HFFc6 (cell line): ENCODE measurements around the gene PAPSS2. TPM values are rescaled to one million over a fixed set of nuclear protein-coding genes. Genes with fewer than 3 reads are reported as not detected.
"Not testable (repeated sequence)": the region's sequence is repeated elsewhere in the genome, so short reads cannot be mapped to it uniquely, and the experiment has no call there.

Source experiments
- DNase-seq: peaks from one replicate; pipeline ENCODE4 v3.0.0-alpha.2; 2018
- H3K27ac Mint-ChIP-seq: 2 replicates; pipeline ENCODE4 v1.8.0; 2020; ENCODE audit warnings: mild to moderate bottlenecking, mixed read lengths
- H3K27me3 Mint-ChIP-seq: 2 replicates; pipeline ENCODE4 v1.8.0; 2021; ENCODE audit warnings: mild to moderate bottlenecking, moderate library complexity, mixed read lengths; ENCODE audit not compliant: insufficient read depth
- H3K36me3 Mint-ChIP-seq: 2 replicates; pipeline ENCODE4 v1.8.0; 2021; ENCODE audit warnings: low read depth, mixed read lengths
- H3K4me1 Mint-ChIP-seq: 2 replicates; pipeline ENCODE4 v1.8.0; 2020; ENCODE audit warnings: low read depth, mixed read lengths
- H3K4me3 Mint-ChIP-seq: 2 replicates; pipeline ENCODE4 v1.8.0; 2020; ENCODE audit warnings: mild to moderate bottlenecking, moderate library complexity, mixed read lengths
- H3K9me3 Mint-ChIP-seq: 2 replicates; pipeline ENCODE4 v1.8.0; 2020; ENCODE audit warnings: mild to moderate bottlenecking, mixed read lengths
- total RNA-seq, 6 experiments: library from RNA; stranded (reverse); fragmentation: NEBNext Ultra II Directional; extraction: Animal tissue kit (Norgen Biotek cat#: 25700); gene quantifications; 2 replicates in 1 of 6; 3 replicates in 5 of 6; pipeline ENCODE4 v1.2.3, GENCODE V29; 2021
- TF ChIP-seq, protein P1 (sequence below): fragments of 200-600 bp; sonication (generic); IDR thresholded peaks from 2 replicates; pipeline ENCODE4 v1.5.0; 2021; ENCODE audit warnings: antibody characterized with exemption, mild to moderate bottlenecking

PAPSS2 gene
- total RNA-seq, 6 experiments from 2014 or later: 388 to 630 (median 429) TPM

GRCh38 chr10:87746911-87747310 is 87.2 kb downstream of the PAPSS2 start:
- peaks cover 4% of the 10 kb centered on the region for H3K27me3 Mint-ChIP-seq
- H3K4me3 Mint-ChIP-seq: no peak overlapping the region
- DNase-seq: no peak
- H3K4me1 Mint-ChIP-seq: peaks cover 35% of the 10 kb centered on the region
- peaks cover 49% of the 10 kb centered on the region for H3K36me3 Mint-ChIP-seq
- peaks cover 3% of the 10 kb centered on the region; the same call in 1 of the 2 replicates for H3K9me3 Mint-ChIP-seq
- TF ChIP-seq, protein P1, sequence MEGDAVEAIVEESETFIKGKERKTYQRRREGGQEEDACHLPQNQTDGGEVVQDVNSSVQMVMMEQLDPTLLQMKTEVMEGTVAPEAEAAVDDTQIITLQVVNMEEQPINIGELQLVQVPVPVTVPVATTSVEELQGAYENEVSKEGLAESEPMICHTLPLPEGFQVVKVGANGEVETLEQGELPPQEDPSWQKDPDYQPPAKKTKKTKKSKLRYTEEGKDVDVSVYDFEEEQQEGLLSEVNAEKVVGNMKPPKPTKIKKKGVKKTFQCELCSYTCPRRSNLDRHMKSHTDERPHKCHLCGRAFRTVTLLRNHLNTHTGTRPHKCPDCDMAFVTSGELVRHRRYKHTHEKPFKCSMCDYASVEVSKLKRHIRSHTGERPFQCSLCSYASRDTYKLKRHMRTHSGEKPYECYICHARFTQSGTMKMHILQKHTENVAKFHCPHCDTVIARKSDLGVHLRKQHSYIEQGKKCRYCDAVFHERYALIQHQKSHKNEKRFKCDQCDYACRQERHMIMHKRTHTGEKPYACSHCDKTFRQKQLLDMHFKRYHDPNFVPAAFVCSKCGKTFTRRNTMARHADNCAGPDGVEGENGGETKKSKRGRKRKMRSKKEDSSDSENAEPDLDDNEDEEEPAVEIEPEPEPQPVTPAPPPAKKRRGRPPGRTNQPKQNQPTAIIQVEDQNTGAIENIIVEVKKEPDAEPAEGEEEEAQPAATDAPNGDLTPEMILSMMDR: no peak
- H3K27ac Mint-ChIP-seq: no peak overlapping the region

DNA sequence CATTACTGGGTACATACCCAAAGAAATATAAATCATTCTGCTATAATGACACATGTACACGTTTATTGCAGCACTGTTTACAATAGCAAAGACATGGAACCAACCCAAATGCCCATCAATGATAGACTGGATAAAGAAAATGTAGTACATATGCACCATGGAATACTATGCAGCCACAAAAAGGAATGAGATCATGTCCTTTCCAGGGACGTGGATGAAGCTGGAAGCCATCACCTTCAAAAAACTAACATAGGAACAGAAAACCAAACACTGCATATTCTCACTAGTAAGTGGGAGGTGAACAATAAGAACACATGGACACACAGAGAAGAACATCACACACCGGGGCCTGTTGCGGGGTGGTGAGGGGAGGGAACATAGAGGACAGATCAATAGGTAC is 88.6 kb downstream of the PAPSS2 start:
- Mint-ChIP-seq H3K36me3 (peaks cover 53% of the 10 kb centered on the region), H3K4me3 (peak overlapping the region; percentile 32; the same call in 1 of the 2 replicates), H3K4me1 (peaks cover 48% of the 10 kb centered on the region), H3K27ac (peak overlapping the region; percentile 57)
- H3K9me3 Mint-ChIP-seq, DNase-seq, H3K27me3 Mint-ChIP-seq: not testable (repeated sequence)

DNA sequence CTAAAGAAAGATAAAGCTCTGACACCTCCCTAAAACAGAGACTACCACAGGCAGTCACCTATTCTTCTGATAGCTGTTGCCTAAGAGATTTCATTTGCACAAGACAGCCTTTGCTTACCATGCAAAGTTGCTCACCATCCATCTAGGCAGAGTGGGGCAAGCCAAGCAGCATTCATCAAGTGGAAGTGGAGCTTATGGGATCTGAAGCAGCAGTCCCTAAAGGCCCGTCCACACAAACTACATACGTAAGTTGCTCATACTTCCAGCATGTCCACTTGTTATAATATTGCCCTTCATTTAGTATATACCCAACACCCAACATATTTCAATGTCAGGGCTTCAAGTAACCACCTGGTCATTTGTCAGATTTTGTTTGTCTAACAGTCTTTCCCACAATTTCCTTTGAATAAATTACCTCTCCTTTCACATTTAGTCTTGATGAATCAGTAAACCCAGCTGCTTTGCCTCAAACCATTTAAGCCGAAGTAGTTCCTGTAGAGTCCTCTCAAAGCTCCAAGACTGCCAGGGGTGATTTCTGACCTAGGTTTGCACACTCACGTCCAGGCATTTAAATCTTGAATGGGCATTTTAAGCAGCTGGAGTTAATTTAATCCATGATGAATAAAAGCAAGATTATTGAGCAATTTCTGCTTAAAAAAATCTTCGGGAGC is 90.5 kb downstream of the PAPSS2 start:
- peaks cover 52% of the 10 kb centered on the region for H3K36me3 Mint-ChIP-seq
- no peaks in the 10 kb centered on the region; the same call in none of the 2 replicates for H3K27me3 Mint-ChIP-seq
- H3K27ac Mint-ChIP-seq: peak overlapping the region; percentile 77
- H3K4me3 Mint-ChIP-seq: peak overlapping the region; percentile 2; the same call in 1 of the 2 replicates
- peaks cover 58% of the 10 kb centered on the region for H3K4me1 Mint-ChIP-seq
- TF ChIP-seq, protein P1: no peak
- peaks cover 3% of the 10 kb centered on the region; the same call in 1 of the 2 replicates for H3K9me3 Mint-ChIP-seq
- DNase-seq: peak; percentile 79

DNA sequence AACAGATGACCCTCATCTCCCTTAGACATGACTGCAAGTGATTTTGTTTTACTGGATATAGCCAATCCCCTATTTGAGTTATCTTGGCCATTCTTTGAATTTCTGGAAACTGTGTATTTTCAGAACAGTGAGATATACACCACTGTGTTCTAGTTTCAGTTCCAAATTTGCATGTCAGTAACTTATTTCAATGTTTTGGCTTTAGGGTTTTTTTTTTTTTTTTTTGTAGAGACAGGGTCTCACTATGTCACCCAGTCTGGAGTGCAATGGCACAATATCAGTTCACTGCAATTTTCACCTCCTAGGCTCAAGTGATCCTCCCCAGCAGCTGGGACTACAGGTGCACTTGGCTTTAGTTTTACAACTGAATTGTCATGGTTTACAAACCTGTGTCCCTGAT is 91.1 kb downstream of the PAPSS2 start:
- Mint-ChIP-seq H3K27ac (peak overlapping the region; percentile 77), H3K36me3 (peaks cover 49% of the 10 kb centered on the region), H3K4me1 (peaks cover 58% of the 10 kb centered on the region), H3K4me3 (no peak overlapping the region), H3K9me3 (peaks cover 3% of the 10 kb centered on the region; the same call in 1 of the 2 replicates), H3K27me3 (no peaks in the 10 kb centered on the region; the same call in none of the 2 replicates)
- TF ChIP-seq, protein P1: no peak
- no peak for DNase-seq

DNA sequence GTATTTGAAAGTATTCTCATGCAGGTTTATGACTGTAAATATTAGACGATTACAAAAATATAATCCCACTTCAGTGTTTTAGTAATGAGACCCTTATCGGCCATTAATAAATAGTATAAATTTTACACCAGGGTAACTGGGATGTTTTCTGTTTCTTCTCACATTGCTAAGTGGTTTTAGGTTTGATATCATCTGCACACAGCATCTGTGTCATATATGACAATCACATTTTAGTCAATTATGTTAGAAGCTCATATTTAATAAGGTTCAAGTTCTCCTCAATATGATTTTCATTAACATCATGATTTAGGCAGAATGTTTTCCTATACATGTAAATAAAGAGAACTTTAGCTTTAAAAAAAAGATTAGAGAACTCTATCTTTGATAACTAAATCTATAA is 91.6 kb downstream of the PAPSS2 start:
- Mint-ChIP-seq H3K4me3 (no peak overlapping the region), H3K36me3 (peaks cover 52% of the 10 kb centered on the region), H3K27ac (peak overlapping the region; percentile 77; the same call in 1 of the 2 replicates), H3K9me3 (peaks cover 3% of the 10 kb centered on the region; the same call in 1 of the 2 replicates), H3K27me3 (no peaks in the 10 kb centered on the region; the same call in none of the 2 replicates), H3K4me1 (peaks cover 58% of the 10 kb centered on the region)
- DNase-seq: no peak
- TF ChIP-seq, protein P1: no peak

DNA sequence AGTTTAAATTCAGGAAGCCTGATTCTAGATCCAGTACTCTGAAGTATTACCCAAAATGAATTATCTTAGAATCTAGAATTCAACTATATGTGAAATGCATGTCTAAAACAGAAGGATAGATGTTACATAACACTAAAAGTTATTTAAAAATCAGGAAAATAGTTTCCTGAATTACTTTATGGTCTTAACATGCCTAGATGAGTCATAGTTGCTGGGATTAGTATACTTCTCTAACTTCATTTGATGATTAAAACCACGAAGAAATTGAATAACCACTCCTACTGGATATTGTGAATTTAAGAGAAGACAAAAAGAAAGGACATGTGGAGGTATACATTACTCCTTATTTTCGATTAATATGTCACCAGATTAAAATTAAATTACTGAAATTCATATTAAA is 92.9 kb downstream of the PAPSS2 start:
- Mint-ChIP-seq H3K4me3 (no peak overlapping the region), H3K36me3 (peaks cover 49% of the 10 kb centered on the region)
- peak; percentile 66 for DNase-seq

More for the DNA sequence above, 92.9 kb downstream of the PAPSS2 start:
- peaks cover 58% of the 10 kb centered on the region for H3K4me1 Mint-ChIP-seq
- peaks cover 3% of the 10 kb centered on the region; the same call in 1 of the 2 replicates for H3K9me3 Mint-ChIP-seq
- TF ChIP-seq, protein P1: no peak
- no peaks in the 10 kb centered on the region; the same call in none of the 2 replicates for H3K27me3 Mint-ChIP-seq
- peak overlapping the region; percentile 51 for H3K27ac Mint-ChIP-seq
